Activated CD4-positive, CD25-positive, alpha-beta regulatory T cell treated with anti-CD3 and anti-CD28 coated beads, Interleukin-2, amount 50 U/mL, for 24 hours (primary cell): ENCODE results near the gene LPGAT1.

Experiments
- ATAC-seq, 2 donors: fragments of 150-1000 bp; cut with Tn5 transposase; one replicate each; pipeline ENCODE4 v1.10.0; 2021; ENCODE audit warnings: mild to moderate bottlenecking in 1 of 2, moderate library complexity in 1 of 2

LPGAT1 gene

GRCh38 chr1:211753649-211754251, 76.8 kb downstream of the LPGAT1 start:
- ATAC-seq, result no peak

- no peak for ATAC-seq
Measured at GRCh38 chr1:211752951-211753486, 77.5 kb downstream of the LPGAT1 start.

- no peak for ATAC-seq
Measured at GRCh38 chr1:211752317-211752716, 78.2 kb downstream of the LPGAT1 start.

- ATAC-seq, result no peak
Measured at GRCh38 chr1:211751438-211751837, 79.1 kb downstream of the LPGAT1 start.

- ATAC-seq, result no peak
Measured at GRCh38 chr1:211750599-211750998, 80.0 kb downstream of the LPGAT1 start.

- ATAC-seq, result no peak
Measured at GRCh38 chr1:211749251-211749650, 81.3 kb downstream of the LPGAT1 start.

GRCh38 chr1:211748810-211749209, 81.8 kb downstream of the LPGAT1 start:
- ATAC-seq, result no peak

- ATAC-seq, result no peak
Measured at GRCh38 chr1:211742889-211743529, 87.6 kb downstream of the LPGAT1 start.

GRCh38 chr1:211742272-211742671, 88.3 kb downstream of the LPGAT1 start:
- ATAC-seq, result no peak

- no peak for ATAC-seq
Measured at GRCh38 chr1:211741788-211742187, 88.8 kb downstream of the LPGAT1 start.

GRCh38 chr1:211741116-211741515, 89.4 kb downstream of the LPGAT1 start:
- no peak for ATAC-seq

- peak; percentile 22 to 46 for ATAC-seq
Measured at GRCh38 chr1:211739671-211740411, 90.7 kb downstream of the LPGAT1 start.

GRCh38 chr1:211738691-211739301, 91.8 kb downstream of the LPGAT1 start:
- peak; percentile 45 to 53 for ATAC-seq

GRCh38 chr1:211738096-211738690, 92.4 kb downstream of the LPGAT1 start:
- ATAC-seq, result no peak

GRCh38 chr1:211737115-211738035, 93.2 kb downstream of the LPGAT1 start:
- no peak for ATAC-seq

- ATAC-seq, result no peak
Measured at GRCh38 chr1:211736351-211736915, 94.1 kb downstream of the LPGAT1 start.

GRCh38 chr1:211735208-211736170, 95.1 kb downstream of the LPGAT1 start:
- ATAC-seq, result no peak

GRCh38 chr1:211734791-211735190, 95.8 kb downstream of the LPGAT1 start:
- ATAC-seq, result no peak

GRCh38 chr1:211734359-211734758, 96.2 kb downstream of the LPGAT1 start:
- ATAC-seq, result no peak
